ENCODE measurements around the gene RAB30.

Gene RAB30

DNA sequence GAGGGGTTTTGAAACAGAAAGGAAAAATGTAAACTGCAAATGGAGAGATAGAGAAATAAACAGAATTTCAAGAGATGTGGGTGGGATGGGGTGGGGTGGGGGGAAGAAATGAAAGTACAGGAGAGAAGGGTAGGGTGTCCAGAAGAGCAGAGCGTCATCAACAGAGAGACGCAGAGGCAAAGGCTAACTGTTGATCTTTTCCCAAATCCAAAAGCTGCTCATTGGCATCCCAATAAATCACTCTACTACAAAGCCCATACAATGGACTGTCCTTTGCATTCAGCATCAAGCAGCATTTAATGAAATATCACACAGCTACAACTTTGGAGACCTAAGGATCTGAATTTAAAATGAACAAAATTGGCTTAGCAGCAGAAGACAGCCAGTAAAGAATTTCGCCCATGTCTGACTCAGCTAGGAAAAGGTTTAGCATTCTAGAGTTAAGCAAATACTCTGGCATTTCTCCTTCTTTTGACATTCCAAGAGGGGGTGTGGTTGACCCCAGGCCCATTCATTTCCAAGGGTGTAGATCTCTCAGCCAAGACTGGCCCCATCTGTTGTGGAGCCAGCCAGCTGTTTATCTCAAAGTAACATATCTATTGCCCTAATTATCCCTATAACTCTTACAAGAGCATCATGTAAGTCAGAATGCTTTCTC, 1.5 kb downstream of the RAB30 start:
- DNase-seq, result no peak

DNA sequence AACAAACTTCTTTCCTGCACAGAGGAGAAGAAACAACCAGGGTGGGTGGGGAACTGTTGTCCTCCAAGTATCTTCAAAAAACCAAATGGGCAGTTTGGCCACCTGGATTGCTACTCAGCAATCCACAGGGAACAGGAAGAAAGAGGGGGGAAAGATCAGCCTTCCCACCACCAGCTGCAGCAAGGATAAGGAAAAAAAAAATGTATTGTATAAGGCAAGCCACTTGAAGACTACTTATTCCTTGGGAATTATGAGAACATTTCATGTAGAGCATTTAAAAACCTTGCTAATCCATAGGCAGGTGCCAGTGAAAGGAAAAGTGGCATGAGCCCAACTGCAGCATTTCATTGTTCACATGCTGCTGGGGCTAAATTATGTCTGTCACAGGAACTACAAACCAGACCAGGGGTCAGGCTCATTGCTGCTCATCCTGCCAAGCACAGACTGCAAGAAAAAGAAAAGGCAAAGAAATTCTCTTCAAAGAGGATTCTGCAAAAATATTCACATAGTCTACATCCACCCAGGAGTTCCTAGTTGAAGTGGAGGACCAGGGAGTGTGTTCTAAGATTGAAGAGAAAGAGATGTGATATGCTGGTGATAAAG, 2.2 kb downstream of the RAB30 start:
- no peak for DNase-seq

DNA sequence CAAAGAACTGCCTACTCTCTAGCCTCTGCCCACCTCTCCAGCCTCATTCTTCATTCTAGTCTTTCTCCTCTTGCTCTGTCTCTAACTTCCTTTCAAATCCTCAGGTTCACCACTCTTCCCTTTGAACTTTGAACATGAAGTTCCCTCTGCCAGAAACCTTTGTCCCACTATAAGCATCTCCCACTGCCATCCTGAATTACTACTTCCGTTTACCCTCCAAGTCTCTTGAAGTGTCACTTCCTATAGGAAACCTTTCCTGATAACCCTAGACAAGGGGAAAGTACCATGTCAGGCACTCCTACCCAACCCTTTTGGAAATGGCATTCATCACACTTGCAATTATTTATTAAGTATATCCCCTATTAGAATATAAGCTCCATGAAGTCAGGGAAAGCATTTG, 3.1 kb downstream of the RAB30 start:
- no peak for DNase-seq

DNA sequence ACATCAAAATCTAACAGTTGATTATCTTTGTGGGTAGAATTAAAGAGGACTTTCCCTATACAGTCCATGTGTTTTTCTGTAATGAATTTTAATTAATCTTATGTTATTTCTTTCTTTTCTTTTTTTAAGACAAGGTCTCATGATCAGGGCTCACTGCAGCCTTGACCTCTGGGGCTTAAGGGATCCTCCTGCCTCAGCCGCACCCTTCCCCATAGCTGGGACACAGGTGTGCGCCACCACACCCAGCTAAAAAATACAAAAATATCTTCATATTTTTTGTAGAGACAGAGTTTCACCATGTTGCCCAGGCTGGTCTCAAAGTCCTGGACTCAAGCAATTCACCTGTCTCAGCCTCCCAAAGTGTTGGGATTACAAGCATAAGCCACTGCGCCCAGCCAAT, 7.7 kb downstream of the RAB30 start:
- no peak for DNase-seq

DNA sequence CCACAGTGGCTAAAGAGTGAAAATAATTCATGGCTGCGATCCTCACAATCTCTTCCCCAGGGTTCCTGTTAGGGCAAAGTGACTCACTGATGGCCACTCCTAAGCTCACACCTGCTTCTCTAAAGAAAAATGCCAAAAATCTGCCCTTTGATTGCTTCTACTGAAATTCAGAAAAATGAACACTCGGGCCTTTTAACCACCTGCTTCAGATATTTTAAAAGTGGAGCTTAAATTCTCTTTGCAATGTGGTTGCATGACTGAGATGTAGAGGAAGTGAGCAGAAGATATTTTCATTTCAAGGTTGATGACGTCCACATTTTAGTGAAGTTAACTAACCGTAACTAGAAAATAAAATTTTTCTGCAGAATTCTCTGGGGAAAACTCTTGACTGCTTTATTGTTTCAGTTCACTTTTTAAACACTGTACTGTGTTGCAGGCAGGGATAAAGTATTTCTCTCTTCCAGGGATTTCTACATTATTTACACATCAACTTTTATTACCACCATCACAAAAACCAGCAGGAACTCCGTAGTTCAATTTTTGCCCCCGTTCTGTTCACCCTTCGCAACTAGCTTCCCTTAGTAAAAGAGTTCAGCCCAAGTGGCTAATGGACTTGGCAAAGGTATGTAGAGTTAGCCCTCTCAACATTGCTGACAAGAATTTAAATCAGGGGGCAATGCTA, 8.5 kb downstream of the RAB30 start:
- no peak for DNase-seq

DNA sequence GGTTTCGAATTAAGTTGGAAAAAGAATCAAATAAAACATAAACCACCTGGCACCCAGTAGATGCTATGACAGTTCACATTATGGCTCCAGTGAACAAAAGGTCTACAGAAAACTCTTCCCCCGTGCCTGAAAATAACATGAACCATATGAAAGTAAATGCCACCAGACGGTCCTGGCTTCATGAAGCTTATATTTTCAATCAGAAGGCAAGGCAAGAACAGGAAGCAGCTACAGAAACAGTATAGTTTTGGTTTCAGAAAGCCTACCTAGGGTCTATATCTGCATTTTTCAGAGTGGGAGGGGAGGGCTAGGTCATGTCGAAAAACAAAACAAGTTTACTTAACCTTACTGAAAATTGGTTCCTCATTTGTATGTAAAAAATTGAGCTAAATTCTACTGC, 9.8 kb downstream of the RAB30 start:
- no peak for DNase-seq

DNA sequence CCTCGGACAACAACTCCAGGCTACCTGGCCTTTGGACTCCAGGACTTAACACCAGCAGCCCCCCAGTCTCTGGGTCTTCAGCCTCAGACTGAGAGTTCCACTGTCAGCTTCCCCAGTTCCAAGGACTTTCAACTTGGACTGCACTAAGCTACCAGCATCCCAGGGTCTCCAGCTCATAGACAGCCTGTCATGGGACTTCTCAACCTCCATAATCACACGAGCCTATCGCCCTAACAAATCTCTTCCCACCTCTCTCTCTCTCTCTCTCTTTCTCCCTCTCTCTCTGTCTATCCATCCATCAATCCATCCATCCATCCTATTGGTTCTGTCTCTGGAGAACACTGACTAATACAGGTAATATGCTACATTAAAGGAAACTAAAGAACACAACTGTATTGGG, 10.7 kb downstream of the RAB30 start:
- no peak for DNase-seq

DNA sequence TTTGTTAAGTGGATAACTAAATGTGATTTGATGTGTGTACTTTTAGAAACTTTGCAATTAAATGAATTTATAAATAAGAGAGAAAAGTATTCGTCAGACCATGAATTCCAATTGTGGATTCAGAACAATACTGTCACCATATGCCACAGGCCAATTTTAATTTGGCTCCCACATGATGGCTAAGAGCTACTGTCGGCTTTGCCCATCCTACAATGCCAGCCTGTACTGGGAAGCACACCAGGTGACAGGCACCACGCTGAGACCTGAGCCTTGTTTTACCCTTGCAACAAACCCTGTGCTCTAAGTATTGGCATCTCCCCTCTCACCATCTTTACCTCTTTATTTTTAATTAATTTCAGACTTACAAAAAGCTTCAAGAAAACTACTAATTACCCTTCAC, 14.0 kb downstream of the RAB30 start:
- DNase-seq, result no peak

DNA sequence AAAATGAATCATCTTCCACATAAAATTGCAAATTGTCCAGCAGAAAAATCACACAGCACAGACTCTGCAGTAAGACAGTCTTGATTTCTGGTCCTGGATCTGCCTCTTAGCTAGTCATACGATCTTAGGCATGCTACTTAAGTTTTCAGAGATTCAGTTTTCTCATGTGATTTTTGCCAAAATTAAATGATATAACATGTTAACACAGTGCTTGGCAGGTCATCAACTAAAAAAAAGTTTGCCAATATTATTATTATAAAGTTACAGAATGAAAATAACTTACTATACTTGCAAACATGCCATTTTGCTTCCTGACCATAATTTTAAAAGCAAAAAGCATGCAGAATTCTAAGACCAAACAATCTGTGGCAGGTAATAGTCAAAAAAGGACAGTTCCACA, 15.1 kb downstream of the RAB30 start:
- no peak for DNase-seq

DNA sequence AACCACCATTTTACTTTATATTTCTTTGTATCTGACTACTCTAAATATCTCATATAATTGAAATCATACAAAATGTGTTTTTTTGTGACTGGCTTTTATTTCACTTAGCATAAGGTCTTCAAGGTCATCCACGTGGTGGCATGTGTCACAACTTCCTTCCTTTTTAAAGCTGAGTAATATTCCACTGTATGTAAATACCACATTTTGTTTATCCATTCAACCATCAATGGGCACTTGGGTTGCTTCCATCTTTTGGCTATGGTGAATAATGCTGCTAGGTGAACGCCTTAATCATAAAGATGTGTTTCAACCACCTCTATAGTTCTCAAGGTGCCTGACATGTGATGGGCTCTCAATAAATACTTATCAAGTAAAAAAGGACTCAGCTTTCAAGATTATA, 15.5 kb downstream of the RAB30 start:
- no peak for DNase-seq

DNA sequence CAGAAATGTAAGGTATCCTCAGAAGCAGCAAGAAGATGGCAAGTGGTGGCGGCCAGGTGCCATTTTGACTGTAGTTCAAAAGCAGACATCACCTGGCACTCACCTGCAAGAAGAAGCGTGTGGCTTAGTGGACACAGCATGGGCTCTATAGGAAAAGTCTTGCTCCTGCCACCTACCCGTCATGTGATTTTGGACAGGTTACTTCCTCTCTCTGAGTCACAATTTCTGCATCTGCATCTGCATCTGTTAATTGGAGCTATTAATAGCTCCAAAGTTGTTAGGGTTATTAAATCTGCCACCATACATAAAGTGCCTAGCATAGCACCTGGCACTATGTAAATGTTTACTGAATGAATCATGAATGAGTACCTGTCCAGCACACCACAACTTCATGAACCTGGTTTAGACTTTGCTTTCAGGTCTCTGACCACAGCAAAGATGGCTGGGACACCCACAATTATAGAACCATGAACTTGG, 16.8 kb downstream of the RAB30 start:
- no peak for DNase-seq

DNA sequence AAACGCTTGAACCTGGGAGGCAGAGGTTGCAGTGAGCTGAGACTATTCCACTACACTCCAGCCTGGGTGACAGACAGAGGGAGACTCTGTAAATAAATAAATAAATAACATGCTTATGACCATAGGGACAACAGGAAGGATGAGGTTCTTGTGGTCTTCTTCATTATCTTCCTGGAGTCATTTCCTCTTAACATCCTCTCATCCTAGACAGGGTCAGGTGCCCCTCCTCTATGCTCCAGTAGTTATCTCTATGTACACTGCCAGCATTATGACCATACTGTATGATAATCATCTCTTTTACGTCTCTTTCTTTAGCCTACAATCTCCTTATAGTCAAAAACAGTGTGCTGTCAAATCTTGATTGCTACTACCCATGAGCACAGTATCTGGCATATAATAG, 17.7 kb downstream of the RAB30 start:
- no peak for DNase-seq

DNA sequence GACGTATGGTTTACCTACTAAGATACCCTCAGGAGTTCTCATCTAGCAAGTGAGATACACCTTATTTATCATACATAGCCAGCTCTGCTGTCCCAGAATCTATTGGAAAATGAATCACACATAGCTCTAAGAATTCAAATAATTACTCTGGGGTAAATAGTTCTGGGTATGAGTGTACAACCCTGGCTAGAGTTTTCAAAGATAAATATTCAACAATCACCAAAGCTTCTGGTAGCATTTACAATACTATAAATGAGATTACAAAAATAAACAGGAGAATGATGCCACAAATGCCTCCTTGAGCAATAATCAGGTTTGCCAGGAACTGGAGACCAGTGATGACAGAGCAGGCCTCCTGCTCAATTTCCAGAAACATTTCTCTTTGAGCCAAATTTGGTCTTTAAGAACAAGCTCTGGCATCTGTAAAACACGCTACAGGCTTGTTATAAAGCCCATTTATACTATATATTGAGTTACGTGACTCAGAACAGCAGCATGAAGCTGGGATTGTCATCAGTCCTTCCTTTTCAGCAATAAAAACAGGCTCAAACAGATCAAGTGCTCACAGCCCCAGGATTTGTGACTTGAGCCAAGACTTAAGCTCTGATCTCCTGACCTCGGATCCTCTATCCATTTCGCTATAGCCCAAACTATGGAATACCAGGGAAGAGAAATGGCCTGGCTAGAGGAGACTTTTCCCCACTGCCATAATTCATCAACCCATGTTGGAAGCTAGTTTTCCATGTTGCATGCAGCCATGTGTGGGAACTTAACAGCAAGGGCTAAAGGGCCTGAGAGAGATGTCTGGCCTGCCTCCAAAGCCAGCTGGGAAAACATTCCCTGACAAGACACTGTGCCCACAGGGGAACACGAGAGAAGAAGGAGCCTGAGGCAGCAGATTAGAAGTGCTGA, 19.7 kb downstream of the RAB30 start:
- DNase-seq, result no peak

DNA sequence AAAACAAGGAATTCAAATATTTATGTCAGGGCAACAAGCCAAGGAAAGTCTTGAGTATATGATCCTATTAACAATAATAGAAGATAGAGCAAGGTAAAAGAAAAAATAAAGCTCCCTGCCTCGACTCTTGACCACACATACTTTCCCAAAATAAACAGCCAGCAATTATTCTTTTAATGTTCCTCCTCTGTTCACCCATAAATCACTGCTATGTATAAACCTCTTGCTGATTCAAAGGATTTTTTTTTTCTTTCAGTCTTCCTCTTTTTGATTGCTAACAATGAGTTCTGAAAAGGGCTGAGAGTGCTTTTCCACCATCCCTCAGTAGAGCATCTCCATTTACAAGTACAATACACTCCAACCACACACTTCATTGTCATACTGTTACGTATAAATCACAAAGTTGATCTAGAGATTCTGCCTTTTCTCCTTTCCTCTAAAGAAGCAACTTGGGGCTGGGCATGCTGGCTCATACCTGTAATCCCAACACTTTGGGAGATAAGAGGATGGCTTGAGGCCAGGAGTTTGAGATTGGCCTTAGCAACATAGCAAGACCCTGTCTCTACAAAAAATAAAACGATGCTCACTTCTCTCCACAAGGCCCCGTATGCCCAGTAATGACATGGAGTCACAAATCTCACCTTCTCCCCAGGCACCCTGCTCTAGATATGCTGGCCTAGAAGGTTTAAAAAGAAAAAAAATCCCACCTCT, 24.0 kb downstream of the RAB30 start:
- no peak for DNase-seq

DNA sequence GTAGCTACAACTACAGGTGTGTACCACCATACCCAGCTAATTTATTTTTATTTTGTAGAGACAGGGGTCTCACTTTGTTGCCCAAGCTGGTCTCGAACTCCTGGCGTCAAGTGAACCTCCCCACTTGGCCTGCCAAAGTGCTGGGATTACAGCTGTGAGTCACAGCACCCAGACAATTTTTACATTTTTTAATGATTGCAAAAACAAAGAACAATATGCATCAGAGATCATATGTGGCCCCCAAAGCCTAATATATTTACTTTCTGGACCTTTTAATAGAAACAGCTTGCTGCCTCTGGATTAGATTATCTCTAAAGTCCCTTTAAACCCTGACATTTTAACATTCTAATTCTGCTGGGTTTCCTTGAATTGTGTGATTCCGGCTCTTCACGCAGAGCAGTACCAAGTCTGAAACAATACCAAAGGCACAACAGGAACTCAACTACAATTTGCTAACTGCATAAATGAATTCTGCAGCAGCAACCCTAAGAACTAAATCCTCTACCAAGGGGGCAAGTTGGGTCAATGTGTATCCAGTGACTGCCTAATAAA, 25.0 kb downstream of the RAB30 start:
- DNase-seq, result no peak

DNA sequence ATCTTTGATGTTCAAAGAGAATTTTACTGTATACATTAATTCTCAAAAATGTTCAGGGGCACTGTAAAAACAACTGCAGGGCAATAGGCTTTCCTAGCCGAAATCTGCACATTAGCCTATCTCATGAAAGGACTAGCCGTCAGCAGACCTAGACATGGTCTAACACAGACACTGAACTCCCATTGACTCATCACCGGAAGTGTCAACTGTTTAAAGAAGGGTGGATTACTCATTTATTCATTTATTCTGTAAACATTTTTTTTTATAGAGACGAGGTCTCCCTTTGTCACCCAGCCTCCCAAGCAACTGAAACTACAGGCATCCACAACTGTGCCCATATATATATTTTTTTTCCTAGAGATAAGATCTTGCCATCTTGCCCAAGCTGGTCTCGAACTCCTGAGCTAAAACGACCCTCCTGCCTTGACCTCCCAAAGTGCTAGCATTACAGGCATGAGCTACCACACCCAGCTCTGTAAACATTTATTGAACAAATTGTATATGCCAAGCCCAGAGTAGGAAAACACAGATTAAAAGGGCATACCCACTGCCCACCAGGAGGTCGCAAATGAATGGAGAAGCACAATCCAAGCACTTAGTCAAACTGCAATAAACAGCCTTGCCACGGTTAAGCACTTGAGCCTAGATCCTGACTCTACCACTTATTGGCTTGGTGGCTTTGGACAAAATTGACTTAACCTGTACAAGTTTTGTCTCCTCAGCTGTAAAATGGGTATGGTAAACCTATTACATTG, 26.6 kb downstream of the RAB30 start:
- DNase-seq, result peak; percentile 4

DNA sequence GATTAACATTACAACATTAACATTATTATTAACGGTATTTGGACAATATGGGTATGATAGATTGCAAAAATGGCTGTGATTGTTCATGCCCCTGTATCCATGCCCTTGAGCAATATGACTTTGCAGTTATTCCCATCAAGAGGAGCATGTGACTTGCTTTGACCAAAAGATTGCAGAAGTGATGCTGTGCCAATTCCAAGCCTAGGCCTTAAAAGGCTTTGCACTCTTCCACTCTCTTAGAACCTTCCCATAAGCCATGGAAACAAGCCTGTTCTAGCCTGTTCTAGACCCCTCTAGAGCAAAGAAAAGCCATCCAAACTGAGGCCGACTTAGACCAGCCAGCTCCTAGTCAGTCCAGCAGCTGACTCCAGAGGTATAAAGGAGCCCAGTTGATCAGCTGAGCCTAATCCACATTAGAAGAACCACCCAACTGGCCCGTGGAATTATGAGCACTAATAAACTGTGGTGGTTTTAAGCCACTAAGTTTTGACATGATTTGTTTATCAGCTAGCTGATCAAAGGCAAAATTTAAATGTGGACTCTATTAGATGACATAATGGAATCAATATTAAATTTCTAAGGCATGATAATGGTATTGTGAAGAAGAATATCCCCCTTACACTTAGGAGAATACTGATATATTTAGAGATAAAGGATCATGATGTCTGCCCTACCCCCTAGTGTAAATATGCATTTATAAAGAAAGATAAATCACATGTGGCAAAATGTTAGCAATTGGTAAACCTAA, 28.6 kb downstream of the RAB30 start:
- DNase-seq, result no peak

DNA sequence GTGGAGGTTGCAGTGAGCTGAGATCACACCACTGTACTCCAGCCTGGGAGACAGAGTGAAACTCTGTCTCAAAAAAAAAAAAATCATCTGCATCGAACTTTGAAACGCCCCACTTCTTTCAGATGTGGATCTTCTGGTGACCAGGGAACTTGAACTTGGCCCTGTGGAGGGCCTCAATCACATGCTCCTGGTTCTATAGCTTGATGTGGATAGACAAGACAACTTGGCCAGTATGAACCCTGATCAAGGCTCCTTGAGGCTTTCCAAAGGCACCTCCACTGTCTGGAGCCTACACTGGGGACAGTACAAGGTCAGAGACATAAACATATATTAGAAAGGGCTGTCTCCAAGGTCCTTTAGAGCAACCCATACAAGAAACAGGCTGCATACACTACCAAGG, 30.6 kb downstream of the RAB30 start:
- no peak for DNase-seq

DNA sequence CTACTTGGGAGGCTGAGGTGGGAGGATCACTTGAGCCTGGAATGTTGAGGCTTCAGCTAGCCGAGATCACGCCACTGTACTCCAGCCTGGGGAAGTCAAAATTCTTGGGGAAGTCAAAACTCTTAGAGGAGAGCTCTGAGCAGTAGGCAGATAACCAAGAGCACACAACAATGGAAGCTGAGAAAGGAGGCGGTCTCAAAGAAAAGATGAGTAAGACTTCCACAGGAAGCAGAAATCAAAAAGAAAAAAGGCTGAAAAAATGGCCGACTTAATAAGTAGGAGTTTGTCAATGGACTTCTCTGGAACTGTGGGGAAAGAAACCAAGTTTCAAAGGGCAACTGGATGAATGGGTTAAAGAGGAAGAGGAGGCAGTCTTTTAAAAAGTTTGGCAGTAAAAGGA, 32.1 kb downstream of the RAB30 start:
- DNase-seq, result no peak

DNA sequence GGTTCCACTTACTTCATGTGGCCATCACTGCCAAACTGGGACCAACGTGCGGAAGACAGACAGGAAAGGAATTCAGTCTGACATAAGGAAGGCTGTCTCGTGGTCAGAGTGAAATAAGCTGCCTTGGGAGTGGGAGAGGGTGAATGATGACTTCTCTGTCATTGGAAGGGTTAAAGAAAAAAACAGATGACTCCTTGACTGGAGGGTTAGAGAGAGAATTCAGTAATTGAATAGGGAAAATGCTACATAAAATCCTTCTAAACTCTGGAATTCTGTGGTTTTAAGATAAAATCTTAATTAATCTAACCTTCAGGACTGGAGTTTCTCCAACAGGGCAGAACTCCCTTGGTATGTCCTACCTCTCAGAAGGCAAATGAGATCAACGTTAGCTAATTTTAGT, 33.8 kb downstream of the RAB30 start:
- DNase-seq, result no peak

DNA sequence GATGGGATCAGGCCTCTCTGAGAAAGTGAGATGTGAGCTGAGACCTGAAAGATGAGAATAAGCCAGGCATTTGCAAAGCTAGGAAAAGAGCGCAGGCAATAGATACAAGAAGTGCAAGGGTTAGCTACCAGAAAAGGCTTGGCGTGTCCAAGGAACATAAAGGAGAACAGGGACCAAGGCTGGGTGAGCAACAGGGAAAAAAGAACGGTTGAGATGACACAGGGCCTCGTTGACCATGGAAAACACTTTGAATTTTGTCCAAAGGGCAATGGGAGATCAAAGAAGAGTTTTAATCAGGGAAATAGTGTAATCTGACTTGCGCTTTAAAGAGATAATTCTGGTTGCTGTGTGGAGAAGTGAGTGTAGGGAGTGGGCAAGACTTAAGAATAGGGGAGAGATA, 35.0 kb downstream of the RAB30 start:
- DNase-seq, result no peak

Data from activated naive CD4-positive, alpha-beta T cell treated with Interleukin-2 at 50 U/mL for 16 hours (primary cell).